Calu3 (cell line): ENCODE measurements around the gene MRPS15. TPM values are rescaled to one million over a fixed set of nuclear protein-coding genes. Genes with fewer than 3 reads are reported as not detected.

Source experiments
- BruUV-seq: library from RNA; stranded (reverse); fragments of 400-500 nt; replicated peaks from 2 replicates; lab custom pipeline; 2021; lab: Mats Ljungman, UMichigan
- CTCF ChIA-PET: fragments of 300-600 bp; sonication (Branson Sonifier 250); formaldehyde crosslinking; loops from one replicate; lab custom pipeline; 2022; ENCODE audit warnings: antibody characterized with exemption; lab: Charles Lee
- DNase-seq: peaks from one replicate; pipeline ENCODE4 v3.0.0; 2022
- H3K27ac Mint-ChIP-seq: one replicate; pipeline ENCODE4 v1.8.0; 2022; ENCODE audit warnings: mixed read lengths; ENCODE audit not compliant: unreplicated experiment
- H3K27me3 Mint-ChIP-seq: one replicate; pipeline ENCODE4 v1.8.0; 2022; ENCODE audit warnings: mixed read lengths; ENCODE audit not compliant: unreplicated experiment
- H3K36me3 Mint-ChIP-seq: one replicate; pipeline ENCODE4 v1.8.0; 2022; ENCODE audit warnings: mild to moderate bottlenecking, moderate library complexity, mixed read lengths; ENCODE audit not compliant: insufficient read depth, unreplicated experiment
- H3K4me1 Mint-ChIP-seq: one replicate; pipeline ENCODE4 v1.8.0; 2022; ENCODE audit warnings: mild to moderate bottlenecking, low read depth, mixed read lengths; ENCODE audit not compliant: unreplicated experiment
- H3K4me3 Mint-ChIP-seq: one replicate; pipeline ENCODE4 v1.8.0; 2022; ENCODE audit warnings: mild to moderate bottlenecking, low read depth, moderate library complexity, mixed read lengths; ENCODE audit not compliant: unreplicated experiment
- H3K9me3 Mint-ChIP-seq: one replicate; pipeline ENCODE4 v1.8.0; 2022; ENCODE audit warnings: low read depth, mixed read lengths; ENCODE audit not compliant: unreplicated experiment
- intact Hi-C: fragments of 100-400 bp; cut with micrococcal nuclease; formaldehyde crosslinking; loops from one replicate; pipeline ENCODE4 v1.10.0; 2022; ENCODE audit not compliant: unreplicated experiment
- total RNA-seq: library from RNA; stranded (reverse); gene quantifications from 2 replicates; pipeline ENCODE4 v1.2.3, GENCODE V29; 2022
- TF ChIP-seq, protein P1 (sequence below): fragments of 200-600 bp; IDR thresholded peaks from one replicate; pipeline ENCODE4 v1.8.0; 2022; ENCODE audit warnings: antibody characterized with exemption; ENCODE audit not compliant: unreplicated experiment

Gene MRPS15
- total RNA-seq, 1 experiment from 2014 or later, result 97.8 TPM

DNA sequence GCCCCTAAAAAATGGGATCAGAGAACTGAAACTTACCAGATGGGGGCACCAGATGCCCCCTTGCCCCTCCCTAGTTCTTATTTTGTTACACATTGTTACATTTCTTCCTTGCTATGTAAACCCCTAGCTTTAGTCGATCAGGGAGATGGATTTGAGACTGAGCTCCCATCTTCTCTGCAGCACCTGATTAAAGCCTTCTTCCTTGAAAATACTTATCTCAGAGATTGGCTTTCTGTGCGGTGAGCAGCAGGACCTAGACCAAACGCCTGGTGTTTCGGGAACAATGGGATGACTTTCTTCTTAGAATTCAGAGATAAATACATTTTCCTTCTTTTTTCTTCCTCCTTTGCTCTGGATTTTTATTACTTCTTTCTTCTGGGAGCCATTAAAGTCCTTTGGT, 49.8 kb downstream of the MRPS15 start:
- intact Hi-C loops, result no loop called here
- DNase-seq, result no peak
- TF ChIP-seq, protein P1, sequence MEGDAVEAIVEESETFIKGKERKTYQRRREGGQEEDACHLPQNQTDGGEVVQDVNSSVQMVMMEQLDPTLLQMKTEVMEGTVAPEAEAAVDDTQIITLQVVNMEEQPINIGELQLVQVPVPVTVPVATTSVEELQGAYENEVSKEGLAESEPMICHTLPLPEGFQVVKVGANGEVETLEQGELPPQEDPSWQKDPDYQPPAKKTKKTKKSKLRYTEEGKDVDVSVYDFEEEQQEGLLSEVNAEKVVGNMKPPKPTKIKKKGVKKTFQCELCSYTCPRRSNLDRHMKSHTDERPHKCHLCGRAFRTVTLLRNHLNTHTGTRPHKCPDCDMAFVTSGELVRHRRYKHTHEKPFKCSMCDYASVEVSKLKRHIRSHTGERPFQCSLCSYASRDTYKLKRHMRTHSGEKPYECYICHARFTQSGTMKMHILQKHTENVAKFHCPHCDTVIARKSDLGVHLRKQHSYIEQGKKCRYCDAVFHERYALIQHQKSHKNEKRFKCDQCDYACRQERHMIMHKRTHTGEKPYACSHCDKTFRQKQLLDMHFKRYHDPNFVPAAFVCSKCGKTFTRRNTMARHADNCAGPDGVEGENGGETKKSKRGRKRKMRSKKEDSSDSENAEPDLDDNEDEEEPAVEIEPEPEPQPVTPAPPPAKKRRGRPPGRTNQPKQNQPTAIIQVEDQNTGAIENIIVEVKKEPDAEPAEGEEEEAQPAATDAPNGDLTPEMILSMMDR, result no peak
- Mint-ChIP-seq H3K9me3 (peaks cover 4% of the 10 kb centered on the region), H3K4me1 (peaks cover 11% of the 10 kb centered on the region), H3K27ac (no peak overlapping the region), H3K36me3 (no peaks in the 10 kb centered on the region), H3K4me3 (no peak overlapping the region), H3K27me3 (no peaks in the 10 kb centered on the region)
- CTCF ChIA-PET, result no interaction called here
- BruUV-seq, result no TSS peak

DNA sequence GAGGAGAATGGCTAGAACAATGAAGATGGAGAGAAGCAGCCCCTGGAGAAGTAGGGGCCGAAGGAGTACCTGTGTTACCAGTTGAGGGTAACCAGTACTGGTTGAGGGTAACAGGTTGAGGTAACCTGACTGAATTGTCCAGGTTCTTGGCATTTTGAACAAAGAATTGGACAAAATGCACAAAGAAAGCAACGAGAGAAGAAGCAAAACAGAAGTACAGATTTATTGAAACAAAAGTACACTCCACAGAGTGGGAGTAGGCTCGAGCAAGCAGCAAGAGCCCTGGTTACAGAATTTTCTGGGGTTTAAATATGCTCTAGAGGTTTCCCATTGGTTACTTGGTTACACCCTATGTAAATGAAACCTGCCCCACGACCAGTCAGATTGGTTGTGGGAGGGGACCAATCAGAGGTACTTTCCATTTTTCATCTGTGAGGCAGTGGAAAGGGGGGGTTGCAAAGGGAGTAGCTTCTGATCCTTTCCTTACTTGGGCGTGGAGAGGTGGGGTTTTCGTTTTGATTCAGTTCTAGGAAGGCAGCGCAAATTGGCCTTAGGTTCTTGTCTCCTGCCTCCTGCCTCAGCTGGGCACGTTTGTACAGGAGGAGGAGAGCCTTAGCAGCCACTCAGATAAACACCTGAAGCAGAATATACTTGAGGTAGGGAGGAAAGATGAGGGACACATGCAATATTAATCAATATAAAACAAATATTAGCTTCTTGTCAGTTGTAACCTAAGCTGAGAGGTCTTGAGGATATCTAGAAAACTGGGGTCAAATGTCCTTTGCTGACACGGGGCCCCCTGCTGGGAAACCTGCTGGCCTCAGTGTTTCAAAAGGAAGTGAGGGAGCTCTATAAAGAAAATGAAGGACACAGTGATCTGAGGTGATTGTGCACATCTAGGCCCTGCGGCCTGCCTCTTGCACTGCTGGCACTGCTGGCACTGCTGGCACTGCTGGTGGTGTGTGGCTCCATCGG, 52.2 kb downstream of the MRPS15 start:
- Mint-ChIP-seq H3K4me1 (peaks cover 11% of the 10 kb centered on the region), H3K27ac (no peak overlapping the region), H3K4me3 (no peak overlapping the region), H3K36me3 (no peaks in the 10 kb centered on the region), H3K27me3 (peaks cover 2% of the 10 kb centered on the region), H3K9me3 (peaks cover 4% of the 10 kb centered on the region)
- no TSS peak for BruUV-seq
- intact Hi-C loops, result no loop called here
- DNase-seq, result peak; percentile 29
- TF ChIP-seq, protein P1, result no peak
- CTCF ChIA-PET, result interaction anchor here (0.7 to 1.4 kb wide), 2 partner anchors 59 to 69 kb away, joined by 3 to 4 read pairs; no protein-coding TSS in a partner anchor

DNA sequence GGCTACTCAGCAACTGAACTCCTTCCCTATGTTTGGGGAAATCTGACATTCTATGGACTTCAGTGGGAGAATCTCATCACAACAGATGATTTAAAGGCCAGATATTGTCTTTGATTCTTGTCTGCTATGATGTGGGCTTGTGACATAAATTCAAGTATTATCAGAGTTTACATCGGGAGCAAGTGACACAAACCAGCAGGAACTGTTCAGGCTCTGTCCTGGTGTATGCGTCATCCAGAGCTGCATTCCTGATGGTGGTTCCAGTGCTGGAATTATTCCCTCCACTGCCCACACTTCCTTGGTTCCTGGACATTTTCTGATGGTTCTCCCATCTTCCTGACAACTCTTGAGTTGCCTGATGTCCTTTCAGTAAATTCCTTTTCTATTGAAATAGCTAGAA, 55.7 kb downstream of the MRPS15 start:
- H3K4me1 Mint-ChIP-seq, result peaks cover 11% of the 10 kb centered on the region
- no peak overlapping the region for H3K4me3 Mint-ChIP-seq
- TF ChIP-seq, protein P1, result no peak
- CTCF ChIA-PET, result no interaction called here
- H3K27me3 Mint-ChIP-seq, result peaks cover 25% of the 10 kb centered on the region
- no TSS peak for BruUV-seq
- H3K9me3 Mint-ChIP-seq, result peaks cover 4% of the 10 kb centered on the region
- no peak overlapping the region for H3K27ac Mint-ChIP-seq
- DNase-seq, result no peak
- no peaks in the 10 kb centered on the region for H3K36me3 Mint-ChIP-seq
- intact Hi-C loops, result no loop called here

DNA sequence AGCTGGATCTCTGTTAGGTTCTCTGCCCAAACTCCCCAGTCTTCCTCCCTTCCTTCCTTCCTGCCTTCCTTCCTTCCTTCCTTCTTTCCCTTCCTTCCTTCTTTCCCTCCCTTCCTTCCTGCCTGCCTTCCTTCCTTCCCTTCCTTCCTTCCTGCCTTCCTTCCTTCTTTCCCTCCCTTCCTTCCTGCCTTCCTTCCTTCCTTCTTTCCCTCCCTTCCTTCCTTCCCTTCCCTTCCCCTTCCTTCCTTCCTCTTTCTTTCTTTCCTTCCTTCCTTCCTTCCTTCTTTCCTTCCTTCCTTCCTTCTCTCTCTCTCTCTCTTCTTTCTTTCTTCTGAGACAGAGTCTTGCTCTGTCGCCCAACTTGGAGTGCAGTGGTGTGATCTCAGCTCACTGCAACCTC, 57.7 kb downstream of the MRPS15 start:
- peaks cover 25% of the 10 kb centered on the region for H3K27me3 Mint-ChIP-seq
- CTCF ChIA-PET, result no interaction called here
- no peak overlapping the region for H3K4me3 Mint-ChIP-seq
- no TSS peak for BruUV-seq
- H3K27ac Mint-ChIP-seq, result no peak overlapping the region
- peaks cover 4% of the 10 kb centered on the region for H3K4me1 Mint-ChIP-seq
- H3K9me3 Mint-ChIP-seq, result peaks cover 2% of the 10 kb centered on the region
- no peak for DNase-seq
- intact Hi-C loops, result no loop called here
- no peaks in the 10 kb centered on the region for H3K36me3 Mint-ChIP-seq
- TF ChIP-seq, protein P1, result no peak

Other genes with a start within 250 kb of the MRPS15 start
- gene THRAP3, start 239.9 kb downstream of the MRPS15 start, total RNA-seq, result 97.5 and 99.4 TPM in 2 replicates
- 12.1 and 13.2 TPM in 2 replicates for gene SH3D21, start 158.0 kb downstream of the MRPS15 start, total RNA-seq
- 10.1 and 11.2 TPM in 2 replicates for gene EVA1B, start 140.7 kb downstream of the MRPS15 start, total RNA-seq
- gene STK40, start 78.5 kb downstream of the MRPS15 start, total RNA-seq, result 44.5 and 52.1 TPM in 2 replicates
- gene LSM10, start 66.5 kb downstream of the MRPS15 start, total RNA-seq, result 35.2 and 42.7 TPM in 2 replicates
- 2.0 and 3.0 TPM in 2 replicates for gene OSCP1, start 13.9 kb downstream of the MRPS15 start, total RNA-seq
- not detected in 2 replicates for gene CSF3R, start 18.5 kb upstream of the MRPS15 start, total RNA-seq